IMR-90 (cell line): ENCODE data around the gene OXER1. TPM values are rescaled to one million over a fixed set of nuclear protein-coding genes. Genes with fewer than 3 reads are reported as not detected.

ENCODE experiments used
- ATAC-seq: fragments of 200-7000 bp; cut with Tn5 transposase; 2 replicates; pipeline ENCODE4 v1.9.1; 2020; ENCODE audit warnings: low read depth, mild to moderate bottlenecking, moderate library complexity
- BruUV-seq: library from RNA; stranded (reverse); fragments of 400-500 nt; replicated peaks from 2 replicates; lab custom pipeline; 2021; lab: Mats Ljungman, UMichigan
- CTCF ChIA-PET: fragments of 300-600 bp; formaldehyde crosslinking; extraction: SDS; loops from one replicate; lab custom pipeline; 2021; ENCODE audit warnings: antibody characterized with exemption; lab: Yijun Ruan, JAX
- POLR2A ChIA-PET: fragments of 300-600 bp; sonication (Branson Sonifier 250); formaldehyde crosslinking; loops from one replicate; lab custom pipeline; 2022; ENCODE audit warnings: antibody characterized with exemption; ENCODE audit not compliant: unreplicated experiment; lab: Charles Lee
- DNase-seq: peaks from one replicate; pipeline ENCODE4 v3.0.0; 2013
- H2AFZ ChIP-seq: replicated peaks from 2 replicates; pipeline ENCODE3; 2013; ENCODE audit warnings: low read length, mild to moderate bottlenecking; ENCODE audit not compliant: poor library complexity
- H2AK5ac ChIP-seq: 2 replicates; pipeline ENCODE4 v1.6.1; 2013; ENCODE audit warnings: low read depth, low read length, inconsistent platforms
- H2AK9ac ChIP-seq: replicated peaks from 2 replicates; pipeline ENCODE3; 2013; ENCODE audit warnings: mild to moderate bottlenecking, low read depth, low read length, moderate library complexity; ENCODE audit not compliant: poor library complexity
- H2BK120ac ChIP-seq: 2 replicates; pipeline ENCODE4 v1.6.1; 2013; ENCODE audit warnings: low read depth, low read length, inconsistent platforms
- H2BK15ac ChIP-seq: 3 replicates; pipeline ENCODE4 v1.6.1; 2013; ENCODE audit warnings: low read depth, low read length, inconsistent platforms
- H2BK20ac ChIP-seq: 2 replicates; pipeline ENCODE4 v1.6.1; 2013; ENCODE audit warnings: low read depth, mild to moderate bottlenecking, inconsistent platforms, low read length, moderate library complexity
- H2BK5ac ChIP-seq: 2 replicates; pipeline ENCODE4 v1.6.1; 2013; ENCODE audit warnings: mild to moderate bottlenecking, low read depth, low read length, inconsistent platforms; ENCODE audit not compliant: poor library complexity, severe bottlenecking
- H3K14ac ChIP-seq: replicated peaks from 2 replicates; pipeline ENCODE4 v1.6.1; 2013; ENCODE audit warnings: low read depth, low read length, inconsistent platforms
- H3K18ac ChIP-seq: 2 replicates; pipeline ENCODE4 v1.6.1; 2013; ENCODE audit warnings: low read depth, low read length, control low read depth
- H3K23ac ChIP-seq: 2 replicates; pipeline ENCODE4 v1.6.1; 2013; ENCODE audit warnings: low read depth, low read length, inconsistent platforms
- H3K27ac ChIP-seq: 2 replicates; pipeline ENCODE4 v1.5.1; 2013; ENCODE audit warnings: mild to moderate bottlenecking, control low read depth, low read length; ENCODE audit not compliant: insufficient read depth
- H3K27me3 ChIP-seq: 2 replicates; pipeline ENCODE4 v1.6.1; 2013; ENCODE audit warnings: low read length; ENCODE audit not compliant: control insufficient read depth, insufficient read depth
- H3K36me3 ChIP-seq: 2 replicates; pipeline ENCODE4 v1.6.1; 2013; ENCODE audit warnings: low read length, mixed read lengths; ENCODE audit not compliant: control insufficient read depth, insufficient read depth
- H3K4ac ChIP-seq: 2 replicates; pipeline ENCODE4 v1.6.1; 2013; ENCODE audit warnings: low read depth, low read length, inconsistent platforms
- H3K4me1 ChIP-seq: 2 replicates; pipeline ENCODE4 v1.6.1; 2013; ENCODE audit warnings: low read length, mixed read lengths; ENCODE audit not compliant: control insufficient read depth, insufficient read depth
- H3K4me2 ChIP-seq: 2 replicates; pipeline ENCODE4 v1.6.1; 2013; ENCODE audit warnings: low read depth, mild to moderate bottlenecking, control low read depth, low read length, moderate library complexity
- H3K4me3 ChIP-seq: 2 replicates; pipeline ENCODE4 v1.5.1; 2013; ENCODE audit warnings: low read depth, mild to moderate bottlenecking, control low read depth, low read length, moderate library complexity; ENCODE audit not compliant: insufficient read depth
- H3K56ac ChIP-seq: 2 replicates; pipeline ENCODE4 v1.6.1; 2013; ENCODE audit warnings: low read length, inconsistent platforms; ENCODE audit not compliant: insufficient read depth; ENCODE audit errors: extremely low read depth
- H3K79me1 ChIP-seq, 2 experiments: 2 replicates each; pipeline ENCODE4 v1.6.1; 2013; ENCODE audit warnings: low read length in 2 of 2, inconsistent platforms in 1 of 2, low read depth in 1 of 2
- H3K9ac ChIP-seq: 2 replicates; pipeline ENCODE4 v1.6.1; 2013; ENCODE audit warnings: low read depth, low read length, control low read depth
- H3K9me1 ChIP-seq: 2 replicates; pipeline ENCODE4 v1.6.1; 2013; ENCODE audit warnings: low read length, inconsistent platforms; ENCODE audit not compliant: insufficient read depth
- H3K9me3 ChIP-seq: 2 replicates; pipeline ENCODE4 v1.6.1; 2013; ENCODE audit warnings: low read length; ENCODE audit not compliant: control insufficient read depth, insufficient read depth
- H4K20me1 ChIP-seq: 2 replicates; pipeline ENCODE4 v1.6.1; 2013; ENCODE audit warnings: low read length, inconsistent platforms; ENCODE audit not compliant: insufficient read depth
- H4K5ac ChIP-seq: 2 replicates; pipeline ENCODE4 v1.6.1; 2013; ENCODE audit warnings: mild to moderate bottlenecking, low read depth, low read length, control low read depth
- H4K8ac ChIP-seq, 2 experiments: 2 replicates each; pipeline ENCODE4 v1.6.1; 2013; ENCODE audit warnings: low read depth in 2 of 2, low read length in 2 of 2, control low read depth in 1 of 2, inconsistent platforms in 1 of 2
- H4K91ac ChIP-seq: 2 replicates; pipeline ENCODE4 v1.6.1; 2013; ENCODE audit warnings: low read depth, low read length, inconsistent platforms; ENCODE audit not compliant: insufficient read depth
- BHLHE40 ChIP-seq: fragments of 150-350 bp; IDR thresholded peaks from 2 replicates; pipeline ENCODE4 v1.6.1; 2016; ENCODE audit warnings: mild to moderate bottlenecking, low read depth, low read length
- CEBPB ChIP-seq: IDR thresholded peaks from 2 replicates; pipeline ENCODE4 v1.6.1; 2012; ENCODE audit warnings: low read depth, low read length, improper control_type of control experiment
- CHD1 ChIP-seq: IDR thresholded peaks from 2 replicates; pipeline ENCODE4 v1.6.1; 2012; ENCODE audit warnings: low read depth, low read length, improper control_type of control experiment
- MAFK ChIP-seq: IDR thresholded peaks from 2 replicates; pipeline ENCODE4 v1.6.1; 2012; ENCODE audit warnings: low read depth, low read length, improper control_type of control experiment
- RAD21 ChIP-seq: IDR thresholded peaks from 2 replicates; pipeline ENCODE4 v1.6.1; 2012; ENCODE audit warnings: low read length, improper control_type of control experiment
- WGBS, 2 experiments: methylation state at CpG; one replicate each; pipeline versions ENCODE4 v1.1.5 to v1.1.7; 2013; ENCODE audit warnings: missing lambda C conversion rate in 2 of 2; ENCODE audit not compliant: insufficient read length in 1 of 2; ENCODE audit errors: extremely low coverage in 2 of 2; 5-methylcytosine and 5-hydroxymethylcytosine counted together
- dilution Hi-C: fragments of 300-500 bp; cut with HindIII; formaldehyde crosslinking; loops from one replicate; pipeline ENCODE4 v1.14.3; 2018; ENCODE audit warnings: low sequenced_read_pairs; ENCODE audit not compliant: unreplicated experiment
- in situ Hi-C: fragments of 300-500 bp; cut with MboI; formaldehyde crosslinking; loops from 3 replicates; pipeline ENCODE4 v1.14.3; 2019; ENCODE audit warnings: low sequenced_read_pairs, inconsistent platforms, mixed read lengths
- intact Hi-C: fragments of 100-400 bp; cut with micrococcal nuclease; formaldehyde crosslinking; loops from 2 replicates; pipeline ENCODE4 v1.10.0; 2022
- polyA plus RNA-seq, 3 experiments: library from polyadenylated mRNA; depleted of rRNA; stranded (reverse); fragments of >200 nt; gene quantifications; 2 replicates each; pipeline ENCODE4 v1.2.3, GENCODE V29; 2012; ENCODE audit warnings: low replicate concordance in 1 of 3
- total RNA-seq: library from RNA; depleted of rRNA; stranded (reverse); fragments of >200 nt; gene quantifications from 2 replicates; pipeline ENCODE4 v1.2.3, GENCODE V29; 2012
- TF ChIP-seq, protein P1 (sequence below): fragments of 150-350 bp; IDR thresholded peaks from 2 replicates; pipeline ENCODE4 v1.6.1; 2016; ENCODE audit warnings: low read depth, mild to moderate bottlenecking, low read length, moderate library complexity, borderline replicate concordance

Gene OXER1
- total and polyA plus RNA-seq, 2 of the 4 experiments (the other 2 are of a cell fraction) = not detected

DNA sequence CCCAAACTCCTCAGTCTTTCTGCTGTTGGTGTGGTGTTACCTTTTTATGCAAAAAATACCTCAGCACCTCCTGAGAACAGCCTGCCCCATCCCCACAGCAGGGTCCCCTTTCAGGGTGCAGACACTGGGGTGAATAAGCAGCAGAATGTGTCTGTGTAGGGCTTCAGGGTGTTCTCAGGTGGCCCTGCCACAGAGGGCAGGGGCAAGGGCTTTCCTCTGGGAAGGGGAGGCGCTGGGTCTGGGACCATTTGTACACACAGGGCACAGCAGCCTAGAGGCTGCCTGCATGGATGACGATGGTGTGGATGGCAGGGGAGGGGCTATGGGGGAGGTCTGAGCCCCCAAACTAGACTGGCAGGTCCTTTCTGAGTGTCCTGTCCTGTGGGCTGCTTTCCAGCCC, 25.8 kb upstream of the OXER1 start:
- ATAC-seq (no peak), DNase-seq (no peak)
- BruUV-seq = no TSS peak
- peaks cover 38% of the 10 kb centered on the region for H3K27me3 ChIP-seq
- no peak overlapping the region for H3K4me2 ChIP-seq
- H2AFZ ChIP-seq = no peak overlapping the region
- no peak overlapping the region for H2BK5ac ChIP-seq
- TF ChIP-seq MAFK (no peak), CHD1 (no peak), CEBPB (no peak), BHLHE40 (no peak), RAD21 (no peak)
- TF ChIP-seq, protein P1, sequence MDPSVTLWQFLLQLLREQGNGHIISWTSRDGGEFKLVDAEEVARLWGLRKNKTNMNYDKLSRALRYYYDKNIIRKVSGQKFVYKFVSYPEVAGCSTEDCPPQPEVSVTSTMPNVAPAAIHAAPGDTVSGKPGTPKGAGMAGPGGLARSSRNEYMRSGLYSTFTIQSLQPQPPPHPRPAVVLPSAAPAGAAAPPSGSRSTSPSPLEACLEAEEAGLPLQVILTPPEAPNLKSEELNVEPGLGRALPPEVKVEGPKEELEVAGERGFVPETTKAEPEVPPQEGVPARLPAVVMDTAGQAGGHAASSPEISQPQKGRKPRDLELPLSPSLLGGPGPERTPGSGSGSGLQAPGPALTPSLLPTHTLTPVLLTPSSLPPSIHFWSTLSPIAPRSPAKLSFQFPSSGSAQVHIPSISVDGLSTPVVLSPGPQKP = no peak
- H3K23ac ChIP-seq = no peak overlapping the region
- no peaks in the 10 kb centered on the region; the same call in 1 of the 2 replicates for H3K4me1 ChIP-seq
- ChIA-PET CTCF (no interaction called here), POLR2A (no interaction called here)
- H2BK120ac ChIP-seq = no peak overlapping the region
- no peak overlapping the region for H4K5ac ChIP-seq
- H3K4me3 ChIP-seq = no peak overlapping the region
- no peaks in the 10 kb centered on the region for H3K79me1 ChIP-seq
- no peak overlapping the region for H3K27ac ChIP-seq
- H3K9me1 ChIP-seq = no peaks in the 10 kb centered on the region
- H2AK9ac ChIP-seq = no peak overlapping the region
- H2AK5ac ChIP-seq = no peak overlapping the region
- H2BK15ac ChIP-seq = no peak overlapping the region
- no CpG with 5 or more reads among the region's 2 CpGs for WGBS, 2 experiments
- no peaks in the 10 kb centered on the region for H3K36me3 ChIP-seq
- H3K4ac ChIP-seq = no peak overlapping the region
- no peak overlapping the region for H3K9ac ChIP-seq
- H4K8ac ChIP-seq = no peak overlapping the region
- no peak overlapping the region for H2BK20ac ChIP-seq
- H3K9me3 ChIP-seq = peaks cover 5% of the 10 kb centered on the region
- in situ Hi-C loops = no loop called here
- no peak overlapping the region for H3K14ac ChIP-seq
- H4K91ac ChIP-seq = no peak overlapping the region
- intact Hi-C loops = no loop called here
- H3K18ac ChIP-seq = no peak overlapping the region
- dilution Hi-C loops = no loop called here
- H3K56ac ChIP-seq = no peak overlapping the region
- H4K20me1 ChIP-seq = no peaks in the 10 kb centered on the region
